ENCODE measurements around the gene ZNF219. TPM values are rescaled to one million over a fixed set of nuclear protein-coding genes. Genes with fewer than 3 reads are reported as not detected.

ZNF219 gene
- total and polyA plus RNA-seq, 7 experiments from 2014 or later: 2.3 to 22.1 (median 6.5) TPM

DNA sequence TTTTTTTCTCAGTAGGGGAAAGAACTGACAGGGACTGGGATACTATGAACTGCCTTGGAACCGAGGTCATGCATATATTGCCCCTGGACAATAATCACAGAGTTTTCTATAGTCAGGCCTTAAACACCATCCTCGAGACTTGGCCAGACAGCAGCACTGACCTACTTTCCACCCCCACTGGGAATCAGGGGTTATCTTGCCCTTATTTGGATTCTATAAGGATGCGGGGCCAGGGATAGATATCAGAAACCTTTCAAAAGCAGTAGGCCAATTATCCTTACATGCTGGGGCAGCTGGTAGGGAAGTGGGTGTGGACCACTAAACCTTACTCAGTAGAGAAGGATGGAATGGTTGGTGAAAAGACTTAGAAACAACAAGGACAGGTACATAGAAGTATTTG lies 2.0 kb downstream of the ZNF219 start:
- peak overlapping the region in 8 of 9 donors; percentile 59 to 90 (median 86) for H3K27ac Mint-ChIP-seq
- DNase-seq (no peak), ATAC-seq (no peak)
- Histone ChIP-seq H3K4me3 (ENCODE audit: low read length) (no peak overlapping the region), H3K9me3 (ENCODE audit: control insufficient read depth in 2 of 3, low read length in 3 of 3) (no peaks in the 10 kb centered on the region), H3K4me1 (ENCODE audit: control insufficient read depth in 2 of 2, insufficient read depth in 2 of 2, low read length in 2 of 2) (peaks cover 0 to 7% of the 10 kb centered on the region in 2 donors), H3K27me3 (ENCODE audit: control insufficient read depth in 2 of 2, insufficient read depth in 2 of 2, low read length in 2 of 2) (peaks cover 0 to 4% of the 10 kb centered on the region in 2 donors), H3K36me3 (ENCODE audit: control insufficient read depth in 2 of 3, insufficient read depth in 3 of 3, low read length in 3 of 3) (no peaks in the 10 kb centered on the region), H3K27ac (ENCODE audit: low read depth, low read length) (no peak overlapping the region)
- intact Hi-C loops (cut with micrococcal nuclease): no loop called here
- H3K4me1 Mint-ChIP-seq: peaks cover 10 to 33% (median 25%) of the 10 kb centered on the region in 7 donors
- ChIA-PET CTCF (interaction anchor here (0.7 to 11.3 kb wide), 4 partner anchors 9 to 81 kb away, joined by 4 to 132 read pairs (median 64); partner anchors contain the start of gene ARHGEF40), POLR2A (interaction anchor here (0.6 to 2.3 kb wide), 4 partner anchors 9 to 296 kb away, joined by 3 to 6 read pairs (median 4); no protein-coding TSS in a partner anchor)
- peaks cover 0 to 2% (median 0%) of the 10 kb centered on the region in 5 donors for H3K36me3 Mint-ChIP-seq
- H3K27me3 Mint-ChIP-seq: peaks cover 0 to 33% (median 0%) of the 10 kb centered on the region in 5 donors
- H3K9me3 Mint-ChIP-seq: peaks cover 0 to 6% (median 0%) of the 10 kb centered on the region in 11 donors
- peak overlapping the region in 8 of 10 donors; percentile 34 to 88 (median 68) for H3K4me3 Mint-ChIP-seq

DNA sequence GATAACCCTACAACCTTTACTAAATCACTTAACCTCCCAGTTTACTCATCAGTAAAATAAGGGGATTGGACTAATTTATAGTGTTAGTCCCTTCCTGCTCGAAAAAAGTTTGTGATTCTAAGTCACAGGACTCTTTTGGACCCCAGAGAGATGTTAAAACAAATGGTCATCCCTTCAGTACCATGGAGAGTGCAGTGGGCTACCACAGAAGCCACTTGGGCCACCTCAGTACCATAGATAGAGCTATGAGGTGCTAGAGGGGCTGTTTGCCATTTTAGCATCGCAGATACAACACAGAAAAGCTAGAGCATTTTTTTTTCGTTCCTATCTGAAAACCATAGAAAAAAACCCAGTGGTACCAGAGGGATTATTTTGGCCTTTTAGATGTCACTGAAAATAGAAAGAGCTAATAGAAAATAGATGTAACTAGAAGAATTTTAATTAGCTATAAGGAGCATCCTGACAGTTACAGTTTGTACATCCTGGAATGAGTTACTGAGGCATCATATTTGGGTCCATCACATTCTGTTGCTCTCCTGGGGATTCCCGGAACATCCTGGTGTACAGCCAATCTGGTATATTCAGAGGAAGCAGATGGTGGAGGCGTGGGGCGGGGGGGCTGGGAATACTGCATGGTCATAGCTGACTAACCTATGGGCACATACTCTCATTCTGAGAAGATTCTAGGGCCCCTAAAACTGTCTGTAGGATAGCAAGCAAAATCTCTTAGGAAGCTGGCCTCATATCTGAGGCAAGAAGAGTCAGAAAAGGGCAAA lies 2.8 kb downstream of the ZNF219 start:
- H3K36me3 ChIP-seq (ENCODE audit: control insufficient read depth in 2 of 3, insufficient read depth in 3 of 3, low read length in 3 of 3): no peaks in the 10 kb centered on the region
- no peaks in the 10 kb centered on the region for H3K27me3 ChIP-seq (ENCODE audit: control insufficient read depth in 2 of 2, insufficient read depth in 2 of 2, low read length in 2 of 2)
- Mint-ChIP-seq H3K4me1 (peaks cover 10 to 34% (median 25%) of the 10 kb centered on the region in 7 donors), H3K27me3 (peaks cover 0 to 33% (median 0%) of the 10 kb centered on the region in 5 donors), H3K9me3 (peaks cover 0 to 6% (median 0%) of the 10 kb centered on the region in 11 donors), H3K36me3 (peaks cover 0 to 2% (median 0%) of the 10 kb centered on the region in 5 donors), H3K4me3 (peak overlapping the region in 4 of 10 donors; percentile 5 to 88 (median 55)), H3K27ac (peak overlapping the region in 8 of 9 donors; percentile 67 to 90 (median 86))
- no peak for DNase-seq
- CTCF ChIA-PET: interaction anchor here (0.6 to 11.3 kb wide), 5 partner anchors 10 to 483 kb away, joined by 4 to 132 read pairs (median 5); no protein-coding TSS in a partner anchor
- POLR2A ChIA-PET: interaction anchor here (1.0 to 4.7 kb wide), 4 partner anchors 8 to 107 kb away, joined by 3 to 53 read pairs (median 4); no protein-coding TSS in a partner anchor
- H3K9me3 ChIP-seq (ENCODE audit: control insufficient read depth in 2 of 3, low read length in 3 of 3): no peaks in the 10 kb centered on the region
- H3K4me1 ChIP-seq (ENCODE audit: control insufficient read depth in 2 of 2, insufficient read depth in 2 of 2, low read length in 2 of 2): peaks cover 0 to 7% of the 10 kb centered on the region in 2 donors
- ATAC-seq: no peak
- intact Hi-C loops (cut with micrococcal nuclease): loop anchor here in 1 of 2 donors (2.0 kb wide), 1 partner anchor 55 kb away; no protein-coding TSS in a partner anchor
- no peak overlapping the region for H3K27ac ChIP-seq (ENCODE audit: low read depth, low read length)
- H3K4me3 ChIP-seq (ENCODE audit: low read length): no peak overlapping the region

DNA sequence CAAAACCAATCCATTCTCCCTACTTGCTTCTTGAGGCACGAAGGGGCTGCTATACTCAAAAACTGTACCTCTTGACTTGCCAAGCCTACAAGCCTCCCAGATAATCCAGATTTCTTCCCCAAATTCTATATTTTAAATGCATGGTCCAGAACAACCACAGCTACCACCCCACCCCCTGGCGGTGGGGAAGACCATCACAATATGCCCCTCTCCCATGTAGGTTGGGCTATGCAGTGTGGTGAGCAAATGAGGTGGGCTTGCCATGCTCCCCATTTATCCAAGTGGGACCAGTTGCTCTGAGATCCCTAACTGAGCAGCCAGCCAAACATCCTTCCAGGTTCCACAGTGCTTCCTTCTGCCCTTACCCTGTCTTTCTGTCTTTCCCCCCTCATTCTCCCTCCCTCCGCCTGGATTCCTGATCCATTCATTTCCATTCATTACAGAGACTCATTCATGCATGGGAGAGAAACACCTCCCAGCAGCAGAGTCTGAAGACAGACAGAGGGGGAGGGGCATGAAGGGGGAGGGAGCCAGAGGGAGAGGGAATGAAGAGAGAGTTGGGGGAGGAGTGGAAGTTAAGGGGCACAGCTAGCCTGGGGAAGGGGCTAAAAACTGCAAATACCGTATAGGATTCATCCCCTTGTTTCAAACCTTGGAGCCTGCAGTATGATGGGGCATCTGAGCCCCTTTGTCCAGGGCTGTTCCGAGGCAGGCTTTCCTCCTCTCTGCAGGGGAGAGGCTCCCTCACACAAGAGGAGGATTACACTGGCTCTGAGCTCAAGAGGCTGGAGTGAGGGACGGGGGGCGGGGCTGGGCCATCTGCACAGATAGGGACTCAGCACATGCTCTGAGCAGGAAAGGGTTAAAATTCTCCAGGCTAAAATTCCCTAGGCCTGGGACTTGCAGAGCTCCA lies 4.4 kb downstream of the ZNF219 start:
- no peak overlapping the region for H3K4me3 ChIP-seq (ENCODE audit: low read length)
- H3K27me3 ChIP-seq (ENCODE audit: control insufficient read depth in 2 of 2, insufficient read depth in 2 of 2, low read length in 2 of 2): no peaks in the 10 kb centered on the region
- POLR2A ChIA-PET: interaction anchor here (1.2 to 4.7 kb wide), 3 partner anchors 10 to 105 kb away, joined by 3 to 53 read pairs (median 5); no protein-coding TSS in a partner anchor
- no peaks in the 10 kb centered on the region for H3K9me3 ChIP-seq (ENCODE audit: control insufficient read depth in 2 of 3, low read length in 3 of 3)
- intact Hi-C loops (cut with micrococcal nuclease): loop anchor here in 1 of 2 donors (2.0 kb wide), 1 partner anchor 53 kb away; no protein-coding TSS in a partner anchor
- H3K36me3 Mint-ChIP-seq: peaks cover 0 to 2% (median 0%) of the 10 kb centered on the region in 5 donors
- H3K4me1 Mint-ChIP-seq: peaks cover 6 to 30% (median 19%) of the 10 kb centered on the region in 7 donors
- no peak overlapping the region for H3K4me3 Mint-ChIP-seq
- H3K4me1 ChIP-seq (ENCODE audit: control insufficient read depth in 2 of 2, insufficient read depth in 2 of 2, low read length in 2 of 2): peaks cover 0 to 7% of the 10 kb centered on the region in 2 donors
- ATAC-seq (no peak), DNase-seq (no peak)
- no peak overlapping the region for H3K27ac ChIP-seq (ENCODE audit: low read depth, low read length)
- peak overlapping the region in 3 of 9 donors; percentile 38 to 43 (median 43) for H3K27ac Mint-ChIP-seq
- no peaks in the 10 kb centered on the region for H3K36me3 ChIP-seq (ENCODE audit: control insufficient read depth in 2 of 3, insufficient read depth in 3 of 3, low read length in 3 of 3)
- CTCF ChIA-PET: interaction anchor here (0.7 to 11.3 kb wide), 4 partner anchors 11 to 469 kb away, joined by 4 to 132 read pairs (median 64); no protein-coding TSS in a partner anchor
- H3K9me3 Mint-ChIP-seq: peaks cover 0 to 6% (median 0%) of the 10 kb centered on the region in 11 donors
- H3K27me3 Mint-ChIP-seq: peaks cover 0 to 23% (median 0%) of the 10 kb centered on the region in 5 donors

DNA sequence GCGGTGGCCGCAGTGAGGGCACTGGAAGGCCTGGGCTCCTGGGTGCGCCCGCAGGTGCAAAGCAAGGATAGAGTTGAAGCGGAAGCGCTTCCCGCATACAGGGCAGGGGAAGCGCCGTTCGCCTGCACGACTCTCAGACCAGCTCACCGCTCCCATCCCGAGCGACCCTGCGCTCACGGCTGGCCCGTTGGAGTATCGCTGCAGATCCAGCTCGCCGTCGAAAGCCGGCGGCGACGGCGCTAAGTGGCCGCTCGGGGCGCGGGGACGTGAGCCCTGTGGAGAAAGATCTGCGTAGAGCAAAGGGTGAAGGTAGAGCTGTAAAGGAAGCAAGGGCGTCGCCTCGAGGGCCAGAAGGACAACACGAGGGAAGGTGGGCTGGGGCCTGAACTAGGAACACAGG lies 5.4 kb downstream of the ZNF219 start:
- no peak overlapping the region for H3K4me3 ChIP-seq (ENCODE audit: low read length)
- ChIA-PET CTCF (interaction anchor here (0.7 to 11.3 kb wide), 11 partner anchors 8 to 470 kb away, joined by 3 to 132 read pairs (median 5); partner anchors contain the start of gene TMEM253), POLR2A (interaction anchor here (1.0 to 4.7 kb wide), 5 partner anchors 11 to 78 kb away, joined by 3 to 53 read pairs (median 5); no protein-coding TSS in a partner anchor)
- H3K4me3 Mint-ChIP-seq: no peak overlapping the region
- H3K27ac Mint-ChIP-seq: peak overlapping the region in 3 of 9 donors; percentile 17 to 88 (median 83)
- no peak for DNase-seq
- no peaks in the 10 kb centered on the region for H3K9me3 ChIP-seq (ENCODE audit: control insufficient read depth in 2 of 3, low read length in 3 of 3)
- peaks cover 0 to 18% (median 0%) of the 10 kb centered on the region in 5 donors for H3K27me3 Mint-ChIP-seq
- H3K4me1 ChIP-seq (ENCODE audit: control insufficient read depth in 2 of 2, insufficient read depth in 2 of 2, low read length in 2 of 2): peaks cover 2 to 10% of the 10 kb centered on the region in 2 donors
- H3K4me1 Mint-ChIP-seq: peaks cover 9 to 33% (median 22%) of the 10 kb centered on the region in 7 donors
- H3K36me3 Mint-ChIP-seq: peaks cover 0 to 2% (median 0%) of the 10 kb centered on the region in 5 donors
- H3K27ac ChIP-seq (ENCODE audit: low read depth, low read length): no peak overlapping the region
- no peaks in the 10 kb centered on the region for H3K27me3 ChIP-seq (ENCODE audit: control insufficient read depth in 2 of 2, insufficient read depth in 2 of 2, low read length in 2 of 2)
- intact Hi-C loops (cut with micrococcal nuclease): no loop called here
- ATAC-seq: no peak
- H3K9me3 Mint-ChIP-seq: peaks cover 0 to 2% (median 0%) of the 10 kb centered on the region in 11 donors
- H3K36me3 ChIP-seq (ENCODE audit: control insufficient read depth in 2 of 3, insufficient read depth in 3 of 3, low read length in 3 of 3): no peaks in the 10 kb centered on the region

GRCh38 chr14:21092273-21093011 lies 6.0 kb downstream of the ZNF219 start:
- DNase-seq (peak; percentile 82 to 98 (median 93)), ATAC-seq (peak; percentile 90)
- H3K4me1 Mint-ChIP-seq: peaks cover 15 to 37% (median 27%) of the 10 kb centered on the region in 7 donors
- peaks cover 0 to 3% (median 0%) of the 10 kb centered on the region in 11 donors for H3K9me3 Mint-ChIP-seq
- Histone ChIP-seq H3K27ac (ENCODE audit: low read depth, low read length) (no peak overlapping the region), H3K4me1 (ENCODE audit: control insufficient read depth in 2 of 2, insufficient read depth in 2 of 2, low read length in 2 of 2) (peaks cover 6 to 14% of the 10 kb centered on the region in 2 donors), H3K9me3 (ENCODE audit: control insufficient read depth in 2 of 3, low read length in 3 of 3) (no peaks in the 10 kb centered on the region), H3K27me3 (ENCODE audit: control insufficient read depth in 2 of 2, insufficient read depth in 2 of 2, low read length in 2 of 2) (no peaks in the 10 kb centered on the region), H3K36me3 (ENCODE audit: control insufficient read depth in 2 of 3, insufficient read depth in 3 of 3, low read length in 3 of 3) (no peaks in the 10 kb centered on the region), H3K4me3 (ENCODE audit: low read length) (no peak overlapping the region)
- H3K27me3 Mint-ChIP-seq: peaks cover 0 to 17% (median 0%) of the 10 kb centered on the region in 5 donors
- intact Hi-C loops (cut with micrococcal nuclease): loop anchor here (1.0 kb wide), 4 partner anchors 12 to 465 kb away; no protein-coding TSS in a partner anchor
- peaks cover 0 to 2% (median 0%) of the 10 kb centered on the region in 5 donors for H3K36me3 Mint-ChIP-seq
- ChIA-PET POLR2A (interaction anchor here (1.0 to 4.7 kb wide), 5 partner anchors 11 to 78 kb away, joined by 3 to 53 read pairs (median 5); no protein-coding TSS in a partner anchor), CTCF (interaction anchor here (0.6 to 11.3 kb wide), 13 partner anchors 9 to 89 kb away, joined by 3 to 132 read pairs (median 4); partner anchors contain the start of gene TMEM253)
- peak overlapping the region in 8 of 9 donors; percentile 17 to 88 (median 78) for H3K27ac Mint-ChIP-seq
- H3K4me3 Mint-ChIP-seq: peak overlapping the region in 1 of 10 donors; percentile 6
